Fibroblast of mammary gland (primary cell): ENCODE measurements around the gene CITED4.

Source experiments
- DNase-seq: peaks from one replicate; pipeline ENCODE4 v3.0.0-alpha.2; 2010; ENCODE audit warnings: low read depth
- H3K4me3 ChIP-seq: 2 replicates; pipeline ENCODE4 v1.5.1; 2011; ENCODE audit warnings: low read depth, mild to moderate bottlenecking, low read length, moderate library complexity; ENCODE audit not compliant: control insufficient read depth
- TF ChIP-seq, protein P1 (sequence below): conservative IDR thresholded peaks from 2 replicates; pipeline ENCODE4 v1.5.1; 2011; ENCODE audit warnings: low read depth, low read length, inconsistent platforms; ENCODE audit not compliant: control insufficient read depth, insufficient read depth

Gene CITED4

DNA sequence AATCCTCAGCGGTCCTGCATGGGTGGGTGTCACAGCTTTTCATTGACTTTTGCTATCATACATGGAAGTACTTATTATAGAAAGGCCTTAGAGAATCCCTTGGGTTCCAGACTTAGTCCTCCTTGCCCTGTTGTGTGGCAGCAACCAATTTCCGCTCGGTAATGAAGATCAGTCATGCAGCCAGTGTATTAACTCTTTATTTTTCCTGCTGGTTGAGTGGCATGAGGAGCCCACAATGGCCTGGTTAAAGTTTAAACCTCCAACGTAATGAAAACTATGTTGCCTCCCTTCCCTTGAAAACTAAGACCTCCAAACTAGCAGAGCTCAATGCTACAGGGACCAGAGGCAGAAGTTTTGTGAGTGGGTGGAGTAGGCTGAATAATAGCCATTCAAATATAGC is 20.0 kb downstream of the CITED4 start:
- TF ChIP-seq, protein P1, sequence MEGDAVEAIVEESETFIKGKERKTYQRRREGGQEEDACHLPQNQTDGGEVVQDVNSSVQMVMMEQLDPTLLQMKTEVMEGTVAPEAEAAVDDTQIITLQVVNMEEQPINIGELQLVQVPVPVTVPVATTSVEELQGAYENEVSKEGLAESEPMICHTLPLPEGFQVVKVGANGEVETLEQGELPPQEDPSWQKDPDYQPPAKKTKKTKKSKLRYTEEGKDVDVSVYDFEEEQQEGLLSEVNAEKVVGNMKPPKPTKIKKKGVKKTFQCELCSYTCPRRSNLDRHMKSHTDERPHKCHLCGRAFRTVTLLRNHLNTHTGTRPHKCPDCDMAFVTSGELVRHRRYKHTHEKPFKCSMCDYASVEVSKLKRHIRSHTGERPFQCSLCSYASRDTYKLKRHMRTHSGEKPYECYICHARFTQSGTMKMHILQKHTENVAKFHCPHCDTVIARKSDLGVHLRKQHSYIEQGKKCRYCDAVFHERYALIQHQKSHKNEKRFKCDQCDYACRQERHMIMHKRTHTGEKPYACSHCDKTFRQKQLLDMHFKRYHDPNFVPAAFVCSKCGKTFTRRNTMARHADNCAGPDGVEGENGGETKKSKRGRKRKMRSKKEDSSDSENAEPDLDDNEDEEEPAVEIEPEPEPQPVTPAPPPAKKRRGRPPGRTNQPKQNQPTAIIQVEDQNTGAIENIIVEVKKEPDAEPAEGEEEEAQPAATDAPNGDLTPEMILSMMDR = no peak
- no peak for DNase-seq
- H3K4me3 ChIP-seq = no peak overlapping the region

DNA sequence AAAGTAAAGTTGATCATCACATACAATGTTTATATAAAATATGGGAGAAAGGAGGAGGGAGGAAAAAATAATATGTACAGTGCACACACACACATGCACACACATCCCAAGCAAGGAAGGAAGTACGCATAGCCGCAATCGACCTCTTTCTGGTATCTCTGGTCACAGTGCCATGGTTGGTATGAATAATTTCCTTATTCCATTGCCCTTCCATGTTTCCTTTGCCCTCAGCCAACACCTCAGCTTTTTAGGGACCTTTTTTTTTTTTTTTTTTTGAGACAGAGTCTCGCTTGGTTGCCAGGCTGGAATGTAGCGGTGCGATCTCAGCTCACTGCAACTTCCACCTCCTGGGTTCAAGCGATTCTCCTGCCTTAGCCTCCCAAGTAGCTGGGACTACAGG is 20.6 kb downstream of the CITED4 start:
- no peak overlapping the region for H3K4me3 ChIP-seq
- no peak for DNase-seq
- TF ChIP-seq, protein P1 = no peak

DNA sequence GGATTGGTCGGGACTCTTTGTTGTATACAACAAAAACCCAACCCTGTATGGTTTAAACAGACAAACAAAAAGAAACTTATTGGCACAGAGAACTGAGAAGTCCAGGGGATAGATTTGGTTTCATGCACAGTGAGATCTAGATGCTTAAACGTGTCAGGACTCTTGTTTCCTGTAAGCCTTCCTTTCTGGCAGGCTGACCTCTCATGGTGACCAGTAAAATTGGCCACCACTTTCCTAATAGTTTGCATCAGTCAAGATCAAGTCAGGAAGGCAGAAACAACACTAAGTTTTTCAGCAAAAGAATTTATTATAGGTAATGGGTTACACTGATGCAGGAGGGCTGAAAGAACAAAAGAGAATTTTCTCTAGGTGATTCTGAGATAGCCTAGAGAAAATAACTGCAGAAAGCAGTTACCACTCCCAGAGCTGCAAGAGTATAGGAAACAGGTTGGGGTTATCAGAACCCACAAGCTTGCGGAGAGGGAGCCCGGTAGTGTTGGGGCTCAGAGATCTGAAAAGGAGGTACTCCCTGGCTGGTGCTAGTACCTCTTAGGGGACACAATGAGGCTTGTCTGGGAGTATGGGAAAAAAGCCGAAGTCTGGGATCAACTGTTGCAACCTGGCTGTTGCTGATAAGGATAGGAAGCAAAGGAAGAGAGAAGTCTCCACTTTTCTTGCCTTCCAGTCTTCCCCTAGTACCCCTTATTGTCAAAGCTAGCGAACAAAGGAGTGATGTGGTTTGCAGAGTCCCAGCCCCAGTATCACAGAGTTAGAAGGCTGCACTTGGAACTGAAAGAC is 21.4 kb downstream of the CITED4 start:
- no peak for DNase-seq
- H3K4me3 ChIP-seq = no peak overlapping the region

DNA sequence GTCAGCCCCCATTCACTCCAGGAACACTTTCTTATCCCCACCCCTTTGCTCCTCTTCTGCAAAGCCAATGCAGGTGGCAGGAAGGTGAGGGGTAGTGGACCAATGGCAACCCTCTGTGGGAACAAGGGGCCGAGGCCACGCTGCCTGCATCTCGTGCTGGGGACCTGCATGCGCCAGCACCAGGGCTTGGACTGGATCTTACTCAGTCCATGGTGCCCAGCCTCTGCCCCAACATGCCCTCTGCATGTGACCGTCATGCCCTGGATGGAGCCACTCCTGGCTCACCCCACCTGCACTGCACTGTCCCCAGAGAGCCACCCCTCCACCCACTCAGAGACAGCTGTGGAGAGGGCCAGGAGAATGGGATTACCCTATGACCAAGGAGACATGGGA is 22.2 kb downstream of the CITED4 start:
- TF ChIP-seq, protein P1 = no peak
- no peak for DNase-seq
- no peak overlapping the region for H3K4me3 ChIP-seq

More for the DNA sequence above, 21.4 kb downstream of the CITED4 start:
- TF ChIP-seq, protein P1 = no peak

DNA sequence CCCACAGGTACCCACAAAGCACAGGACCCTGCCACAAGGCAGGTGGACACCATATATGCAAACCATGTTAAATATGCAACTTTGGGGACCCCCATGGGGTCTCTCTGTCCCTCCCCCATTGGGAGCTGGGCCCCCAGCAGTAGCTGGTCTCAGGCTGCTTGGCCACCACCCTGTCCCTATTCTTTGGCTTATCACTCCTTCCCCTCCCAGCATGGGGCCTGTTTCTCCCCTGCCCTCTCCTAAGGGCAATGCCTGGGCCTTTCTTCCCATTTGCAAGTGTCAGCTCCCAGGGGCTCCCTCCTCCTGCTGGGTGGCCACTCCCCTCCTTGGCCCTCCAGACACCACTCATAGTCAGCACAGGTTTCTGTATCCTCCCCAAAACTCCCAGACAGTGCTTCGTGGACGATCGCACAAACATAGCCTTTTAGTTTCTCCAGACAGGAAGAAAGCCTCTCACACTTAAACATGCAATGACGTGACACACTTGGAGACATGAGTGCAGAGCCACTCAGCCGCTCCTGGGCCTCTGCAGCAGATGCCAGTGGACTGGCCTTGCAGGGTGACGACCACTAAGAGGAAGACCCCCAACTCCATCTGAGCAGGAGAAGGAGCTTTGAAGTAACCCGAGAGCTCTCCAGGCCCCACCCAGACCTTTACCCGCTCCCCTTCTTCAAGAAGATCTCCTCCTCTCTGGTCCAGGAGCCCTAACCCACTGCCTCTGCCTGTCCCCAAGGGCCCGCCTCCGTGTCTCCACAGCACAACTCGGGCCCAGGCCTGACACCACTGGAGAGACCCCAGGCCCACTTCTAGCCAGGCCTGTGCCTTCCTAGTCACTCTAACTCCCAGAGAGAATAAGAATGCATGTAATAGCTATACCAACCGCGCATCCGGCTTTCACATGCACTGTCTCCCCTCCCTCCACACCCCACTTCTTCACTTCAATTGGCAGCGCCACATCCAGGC is 22.9 kb downstream of the CITED4 start:
- no peak for DNase-seq
- TF ChIP-seq, protein P1 = no peak
- no peak overlapping the region for H3K4me3 ChIP-seq

DNA sequence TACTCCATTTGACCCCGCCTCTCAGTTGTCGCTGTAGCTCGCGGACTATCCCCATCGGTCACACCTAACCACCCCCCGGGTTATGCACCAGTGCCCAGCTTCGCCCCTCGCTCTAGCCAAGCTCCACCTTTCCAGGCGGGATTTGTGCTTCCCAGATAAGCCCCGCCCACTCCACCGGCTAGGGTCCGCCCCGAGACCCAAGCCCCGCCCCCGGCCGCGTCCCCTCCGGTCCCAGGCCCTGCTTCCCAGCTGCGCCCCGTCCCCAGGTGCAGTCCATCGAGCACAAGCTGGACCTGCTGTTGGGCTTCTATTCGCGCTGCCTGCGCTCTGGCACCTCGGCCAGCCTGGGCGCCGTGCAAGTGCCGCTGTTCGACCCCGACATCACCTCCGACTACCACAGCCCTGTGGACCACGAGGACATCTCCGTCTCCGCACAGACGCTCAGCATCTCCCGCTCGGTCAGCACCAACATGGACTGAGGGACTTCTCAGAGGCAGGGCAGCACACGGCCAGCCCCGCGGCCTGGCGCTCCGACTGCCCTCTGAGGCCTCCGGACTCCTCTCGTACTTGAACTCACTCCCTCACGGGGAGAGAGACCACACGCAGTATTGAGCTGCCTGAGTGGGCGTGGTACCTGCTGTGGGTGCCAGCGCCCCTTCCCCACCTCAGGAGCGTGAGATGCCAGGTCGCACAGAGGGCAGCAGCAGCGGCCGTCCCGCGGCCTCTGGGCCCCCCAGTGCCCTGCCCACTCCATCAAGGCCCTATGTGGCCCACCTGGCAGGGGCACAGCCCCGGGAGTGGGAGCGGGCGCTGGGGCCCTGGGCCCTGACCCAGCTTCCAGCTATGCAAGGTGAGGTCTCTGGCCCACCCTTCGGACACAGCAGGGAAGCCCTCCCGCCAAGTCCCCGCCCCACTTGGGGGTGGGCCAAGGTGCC is 23.9 kb downstream of the CITED4 start:
- TF ChIP-seq, protein P1 = no peak
- H3K4me3 ChIP-seq = no peak overlapping the region
- no peak for DNase-seq
